GM12874 (cell line): Measurements from ENCODE around the gene MT1B.

ENCODE experiments used
- CTCF ChIP-seq: IDR thresholded peaks from 2 replicates; pipeline ENCODE4 v1.5.1; 2011; ENCODE audit warnings: low read depth, mild to moderate bottlenecking, control low read depth, low read length, moderate library complexity; ENCODE audit not compliant: insufficient read depth

MT1B gene

DNA sequence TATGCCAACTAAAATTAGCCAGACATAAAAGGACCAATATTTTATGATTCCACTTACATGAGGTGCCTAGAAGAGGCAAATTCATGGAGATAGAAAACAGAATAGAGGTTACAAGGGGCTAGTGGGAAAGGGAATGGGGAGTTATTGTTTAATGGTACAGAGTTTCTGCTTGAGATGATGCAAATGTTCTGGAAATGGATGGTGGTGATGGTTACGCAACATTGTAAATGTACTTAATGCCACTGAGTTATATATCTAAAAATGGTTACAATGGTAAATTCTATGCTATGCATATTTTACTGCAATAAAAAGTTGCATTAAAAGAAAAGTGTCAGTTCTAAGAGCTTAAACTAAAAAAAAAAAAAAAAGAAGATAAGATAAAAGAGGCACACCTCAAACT lies 48.5 kb downstream of the MT1B start:
- no peak for TF ChIP-seq CTCF

GRCh38 chr16:56700631-56701030 lies 48.9 kb downstream of the MT1B start:
- TF ChIP-seq CTCF: no peak

DNA sequence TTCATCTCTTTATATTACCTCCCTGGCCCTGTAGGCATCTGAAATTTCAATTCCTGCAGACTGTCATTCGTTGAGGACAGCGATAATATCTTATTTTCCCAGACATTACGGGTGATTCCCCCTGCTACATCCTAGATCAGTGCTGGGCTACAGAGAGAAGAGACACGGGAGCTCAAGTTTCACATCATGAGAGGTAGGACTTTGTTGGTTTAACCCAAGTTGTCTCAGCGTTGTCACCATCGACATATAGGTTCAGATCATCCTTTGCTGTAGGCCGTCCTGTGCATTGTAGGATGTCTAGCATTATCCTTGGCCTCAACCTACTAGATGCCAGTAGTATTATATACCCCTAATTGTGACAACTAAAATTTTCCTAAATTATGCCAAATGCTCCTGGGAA lies 49.8 kb downstream of the MT1B start:
- TF ChIP-seq CTCF: no peak
